HG03060 (cell line): Measurements from ENCODE around the gene SRRM4.

Experiments used
- ATAC-seq: cut with Tn5 transposase; IDR thresholded peaks from one replicate; pipeline ENCODE4 v1.9.1; 2021; ENCODE audit warnings: low read depth, moderate number of reproducible peaks; ENCODE audit not compliant: unreplicated experiment

The SRRM4 gene, protein sequence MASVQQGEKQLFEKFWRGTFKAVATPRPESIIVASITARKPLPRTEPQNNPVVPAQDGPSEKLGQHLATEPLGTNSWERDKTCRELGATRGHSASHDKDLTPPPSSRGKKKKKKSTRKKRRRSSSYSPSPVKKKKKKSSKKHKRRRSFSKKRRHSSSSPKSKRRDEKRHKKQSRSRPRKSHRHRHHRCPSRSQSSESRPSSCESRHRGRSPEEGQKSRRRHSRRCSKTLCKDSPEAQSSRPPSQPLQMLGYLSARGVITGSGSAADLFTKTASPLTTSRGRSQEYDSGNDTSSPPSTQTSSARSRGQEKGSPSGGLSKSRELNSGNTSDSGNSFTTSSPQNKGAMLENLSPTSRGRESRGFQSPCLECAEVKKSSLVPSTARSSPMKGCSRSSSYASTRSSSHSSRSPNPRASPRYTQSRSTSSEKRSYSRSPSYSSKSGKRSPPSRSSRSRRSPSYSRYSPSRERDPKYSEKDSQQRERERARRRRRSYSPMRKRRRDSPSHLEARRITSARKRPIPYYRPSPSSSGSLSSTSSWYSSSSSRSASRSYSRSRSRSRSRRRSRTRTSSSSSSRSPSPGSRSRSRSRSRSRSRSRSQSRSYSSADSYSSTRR

DNA sequence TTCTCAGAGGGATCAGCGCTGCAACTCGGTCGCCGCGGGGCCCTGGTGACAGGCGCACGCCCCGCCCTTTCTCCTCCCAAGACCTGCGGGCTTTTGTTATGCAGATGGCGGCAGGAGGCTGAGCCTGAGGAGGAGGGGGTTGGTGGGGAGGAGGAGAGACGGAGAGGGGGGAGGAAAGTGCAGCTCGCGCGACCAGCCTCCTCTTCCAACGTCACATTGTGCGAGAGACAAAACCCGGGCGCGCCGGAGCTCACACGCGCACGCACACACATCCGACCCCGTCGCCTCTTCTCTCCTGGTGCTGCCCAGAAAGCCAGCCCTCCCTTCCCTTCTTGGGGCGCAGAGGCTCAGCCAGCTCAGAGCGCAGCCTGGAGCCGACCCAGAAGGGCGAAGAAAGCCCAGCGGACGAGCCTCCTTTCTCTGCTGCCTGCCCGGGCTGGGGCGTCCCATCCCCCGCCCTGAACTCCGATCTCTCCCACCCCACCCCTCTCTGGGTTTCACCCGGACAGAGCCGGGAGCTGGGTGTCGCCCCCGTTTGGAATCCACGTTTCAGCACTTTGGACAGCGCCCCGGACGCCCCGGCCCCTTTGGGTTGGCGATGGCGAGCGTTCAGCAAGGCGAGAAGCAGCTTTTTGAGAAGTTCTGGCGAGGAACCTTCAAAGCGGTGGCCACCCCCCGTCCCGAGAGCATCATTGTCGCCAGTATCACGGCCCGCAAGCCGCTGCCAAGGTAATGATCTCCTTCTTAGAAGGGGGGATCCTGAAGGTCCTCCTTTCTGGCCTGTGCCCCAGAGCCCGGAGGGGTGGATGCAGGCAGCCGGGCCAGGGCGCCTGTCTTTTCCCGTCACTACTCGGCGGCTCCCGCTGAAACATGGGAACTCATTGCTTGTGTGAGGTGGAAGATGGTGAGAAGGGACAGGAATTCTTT, at the start of gene SRRM4:
Gene SRRM4 (plus strand): TSS at position 257 of the 927 bp plus-strand sequence. CDS start 342 bp downstream, at position 599.
- no peak for ATAC-seq

DNA sequence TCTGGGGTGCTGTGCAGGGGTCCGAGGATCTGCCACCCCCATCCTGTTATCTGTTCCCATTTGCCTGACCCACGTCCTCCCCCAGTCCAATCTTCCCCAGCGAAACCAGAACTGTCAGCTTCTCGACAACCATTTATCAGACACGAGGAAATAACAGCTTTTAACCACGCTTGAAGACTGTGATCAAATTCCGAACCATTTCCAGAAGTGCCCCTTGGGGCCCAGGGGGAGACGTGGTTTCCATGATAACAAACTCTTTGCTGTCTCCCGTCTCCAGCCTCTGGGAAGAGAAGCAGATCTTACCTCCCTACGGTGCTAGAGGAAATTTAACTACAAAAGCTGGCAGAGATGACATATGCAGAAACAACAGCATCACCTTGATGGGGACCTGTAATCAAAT, 35.1 kb upstream of the SRRM4 start:
- no peak for ATAC-seq

DNA sequence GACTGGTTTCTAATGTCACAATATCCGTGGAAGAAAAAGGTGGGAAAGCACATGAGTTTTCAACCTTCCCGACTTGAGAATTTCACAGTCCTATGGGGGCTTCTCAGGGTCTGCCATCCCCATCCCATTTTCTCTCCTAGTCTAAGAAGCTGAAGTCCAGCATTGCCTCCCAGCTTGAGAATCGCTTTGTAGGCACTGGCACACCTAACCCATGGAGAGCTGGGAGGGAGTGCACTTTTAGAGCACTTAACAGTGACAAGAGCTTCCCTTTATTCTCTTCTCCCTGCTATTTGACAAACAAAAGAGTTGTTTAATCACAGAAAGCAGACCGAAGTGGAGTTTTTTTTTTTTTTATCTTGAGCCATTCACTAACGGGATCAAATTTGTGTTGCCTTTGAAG, 22.8 kb upstream of the SRRM4 start:
- no peak for ATAC-seq

DNA sequence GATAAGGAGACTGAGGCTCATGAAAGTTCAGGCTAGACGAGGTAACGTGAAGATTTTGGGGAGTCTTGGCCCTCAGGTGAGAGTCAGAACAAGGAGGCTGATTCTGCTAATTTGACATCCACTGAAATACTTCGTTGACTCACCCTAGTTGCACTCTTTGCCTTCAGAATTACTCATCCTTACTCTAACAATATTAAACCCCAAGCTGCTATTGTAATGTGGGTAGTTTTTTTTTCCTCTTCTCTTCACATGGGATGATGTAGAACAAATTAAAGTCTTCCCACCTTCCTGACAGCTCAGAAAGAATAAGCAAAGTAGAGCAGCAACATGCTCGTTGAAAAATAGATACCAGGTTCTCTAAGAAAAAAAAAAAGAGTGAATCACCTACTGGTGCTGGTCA, 22.0 kb upstream of the SRRM4 start:
- ATAC-seq, result no peak

DNA sequence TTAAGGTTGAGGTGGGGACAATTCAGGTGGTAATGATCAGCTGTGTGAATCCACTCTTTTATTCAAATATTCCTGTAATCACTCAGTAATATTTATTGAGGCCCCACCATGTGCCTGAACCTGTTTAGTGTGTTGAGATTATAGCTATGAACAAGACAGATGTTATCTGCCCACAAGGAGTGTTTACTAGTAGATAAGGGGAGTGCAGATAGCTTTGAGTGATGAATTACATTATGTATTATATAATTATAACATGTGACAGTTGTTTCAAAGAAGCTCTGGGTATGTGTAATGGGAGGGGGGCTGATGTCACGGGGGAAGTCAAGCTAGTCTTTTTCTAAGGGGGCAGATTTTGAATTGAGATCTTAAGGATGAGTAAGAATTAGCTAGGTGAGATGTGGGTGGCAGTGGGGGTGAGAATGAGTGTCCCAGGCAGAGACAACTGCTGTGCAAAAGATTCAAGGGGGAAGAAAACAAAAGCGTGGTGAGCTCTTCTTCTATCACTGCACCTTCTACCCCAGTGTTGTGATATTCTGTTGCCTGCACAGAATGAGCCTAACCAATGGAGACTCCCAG, 21.3 kb upstream of the SRRM4 start:
- ATAC-seq, result no peak

DNA sequence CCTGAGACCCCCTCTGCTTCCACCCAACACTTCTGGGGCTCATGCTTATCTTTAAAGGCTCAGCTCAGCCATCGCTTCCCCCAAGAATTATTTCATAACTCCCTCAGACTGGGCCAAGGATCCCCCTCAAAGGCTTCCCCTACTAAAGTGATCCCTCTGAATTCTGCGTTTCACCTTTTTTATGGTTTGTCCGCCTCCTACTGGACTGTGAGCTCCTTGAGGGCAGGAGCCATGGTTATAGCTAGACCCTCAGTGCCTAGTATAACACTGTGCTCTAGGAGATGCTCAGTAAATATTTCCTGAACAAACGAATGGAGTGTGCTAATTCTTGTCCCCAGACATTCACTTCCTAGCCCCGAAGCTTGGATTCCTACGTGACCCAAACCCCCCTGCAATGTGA, 20.5 kb upstream of the SRRM4 start:
- no peak for ATAC-seq

DNA sequence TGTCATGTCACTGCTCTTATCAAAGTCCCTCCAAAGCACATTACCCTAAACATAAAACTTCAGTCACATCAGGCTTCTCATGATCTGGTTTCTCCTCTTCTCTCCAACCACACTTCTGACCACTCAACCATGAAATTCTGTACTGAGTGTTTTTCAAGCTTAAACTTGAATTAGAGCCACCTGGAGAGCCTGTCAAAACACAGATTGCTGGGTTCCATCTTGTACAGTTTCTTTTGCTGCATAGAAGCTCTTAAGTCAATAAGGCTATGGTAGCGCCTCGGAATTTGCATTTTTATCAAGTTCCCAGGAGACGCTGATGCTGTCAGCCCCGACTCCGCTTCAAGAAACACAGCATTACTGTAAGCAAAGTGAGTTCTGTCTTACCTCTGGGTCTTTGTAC, 16.4 kb upstream of the SRRM4 start:
- no peak for ATAC-seq

DNA sequence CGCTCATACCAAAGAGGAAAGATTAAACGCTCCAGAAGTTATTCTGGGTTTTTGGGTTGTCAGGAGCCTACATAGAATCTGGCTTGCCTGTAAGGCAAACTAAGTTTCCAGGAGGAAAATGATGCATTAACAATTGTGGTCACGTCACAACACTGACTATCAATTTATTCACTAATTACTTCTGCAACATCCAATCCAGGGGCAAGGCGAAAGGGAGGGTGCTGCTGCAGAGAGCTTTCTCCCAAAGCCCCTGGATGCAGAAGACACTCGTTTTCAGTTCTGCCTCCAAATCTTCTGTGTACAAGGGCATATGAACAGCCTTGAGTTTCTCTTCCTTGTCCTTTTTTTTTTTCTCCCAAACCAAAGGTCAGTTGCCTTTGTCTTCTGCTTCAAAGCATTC, 10.5 kb upstream of the SRRM4 start:
- ATAC-seq, result no peak

DNA sequence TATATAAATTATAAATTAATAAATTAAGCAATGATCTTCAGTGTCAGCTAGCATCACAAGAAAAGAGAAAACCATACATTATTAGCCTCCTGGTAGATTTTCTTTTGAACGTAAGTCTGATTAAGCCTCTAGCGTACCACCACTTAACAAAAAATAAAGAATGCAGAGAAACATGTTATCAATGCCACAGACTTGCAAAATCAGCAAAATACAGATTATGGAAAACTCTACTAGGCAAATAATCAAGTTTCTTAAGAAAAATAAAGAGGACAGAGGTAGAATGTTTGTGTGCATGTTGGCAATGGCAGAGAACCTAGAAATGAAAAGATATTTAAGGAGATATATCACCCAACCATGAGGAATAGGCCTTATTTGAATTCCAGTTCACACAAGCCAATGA, 8.4 kb upstream of the SRRM4 start:
- ATAC-seq, result no peak

DNA sequence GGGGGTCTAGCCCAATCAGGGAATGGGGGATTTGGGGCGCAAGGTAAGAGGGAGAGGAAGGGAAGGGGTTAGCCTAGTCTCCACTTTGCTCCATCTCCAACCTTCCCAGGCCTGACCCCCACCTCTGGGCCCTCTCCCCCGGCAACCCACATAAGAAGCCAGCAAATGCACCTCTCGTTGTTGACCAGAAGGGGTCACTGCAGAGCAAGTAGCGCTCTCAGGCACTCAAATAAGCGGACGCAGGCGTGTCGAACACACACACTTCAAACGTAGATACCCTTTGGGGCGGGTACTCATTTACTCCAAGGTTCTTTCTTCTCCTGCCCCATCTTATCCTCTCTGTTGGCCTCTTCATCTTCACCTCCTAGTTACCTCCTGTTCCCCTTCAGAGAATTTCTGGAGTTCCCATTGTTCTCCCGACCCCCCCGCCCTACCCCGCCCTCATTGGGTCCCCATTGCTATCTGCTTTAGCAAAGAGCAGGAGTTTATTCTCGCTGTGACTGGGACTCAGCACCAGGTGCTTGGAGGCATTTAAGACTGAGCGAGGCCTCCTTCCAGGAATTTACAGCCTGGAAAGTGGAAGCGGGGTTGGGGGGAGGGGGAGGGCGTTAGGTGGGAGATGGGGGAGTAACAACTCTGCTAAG, 1.5 kb upstream of the SRRM4 start:
- ATAC-seq, result no peak

DNA sequence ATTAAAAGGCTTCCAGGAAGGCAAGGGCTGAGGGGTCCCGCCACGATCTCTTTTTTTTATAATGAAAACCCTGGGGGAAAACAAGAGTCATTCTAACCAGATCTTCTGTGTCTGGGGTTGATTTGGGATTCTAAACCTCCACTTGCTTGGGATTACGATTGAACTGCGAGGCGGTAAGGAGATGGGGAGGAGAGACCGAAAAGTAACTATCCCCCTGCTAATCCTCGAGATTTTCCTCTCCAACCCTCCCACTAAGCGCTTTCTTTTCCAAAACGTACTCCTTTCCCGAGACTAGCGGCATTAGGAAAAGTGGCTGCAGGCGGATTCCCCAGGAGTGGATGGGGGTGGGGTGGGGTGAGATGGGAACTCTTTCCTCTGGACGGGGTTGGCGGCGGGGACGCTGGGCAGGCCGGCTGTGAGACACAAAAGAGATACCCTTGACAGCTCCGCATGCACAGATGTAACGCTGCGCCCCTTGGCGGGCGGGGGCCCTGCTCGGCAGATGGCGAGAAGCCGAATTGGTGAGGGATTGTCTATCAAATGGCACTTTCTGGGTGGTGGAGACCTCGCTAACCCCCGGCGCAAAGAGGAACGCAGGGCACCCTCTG, 830 bp upstream of the SRRM4 start:
- ATAC-seq, result no peak

DNA sequence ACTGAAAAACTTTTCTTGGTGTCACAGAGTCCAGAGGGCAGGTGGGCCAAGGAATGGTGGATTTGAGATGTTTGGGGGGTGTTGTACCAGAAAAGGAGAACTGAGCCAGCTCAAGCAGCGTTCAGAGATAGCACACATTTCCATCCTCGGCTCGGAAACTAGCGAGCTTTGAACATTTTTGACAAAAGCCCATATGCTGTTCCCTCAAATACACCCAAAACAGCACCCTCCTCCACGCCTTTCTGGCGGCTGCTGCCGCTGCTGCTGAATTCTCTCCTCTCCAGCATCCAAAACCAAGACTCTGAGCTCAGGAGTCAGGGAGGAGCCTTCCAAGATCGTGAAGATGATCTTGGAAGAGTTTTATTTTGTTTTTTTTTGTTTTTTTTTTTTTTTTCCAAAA, 961 bp downstream of the SRRM4 start:
- no peak for ATAC-seq

DNA sequence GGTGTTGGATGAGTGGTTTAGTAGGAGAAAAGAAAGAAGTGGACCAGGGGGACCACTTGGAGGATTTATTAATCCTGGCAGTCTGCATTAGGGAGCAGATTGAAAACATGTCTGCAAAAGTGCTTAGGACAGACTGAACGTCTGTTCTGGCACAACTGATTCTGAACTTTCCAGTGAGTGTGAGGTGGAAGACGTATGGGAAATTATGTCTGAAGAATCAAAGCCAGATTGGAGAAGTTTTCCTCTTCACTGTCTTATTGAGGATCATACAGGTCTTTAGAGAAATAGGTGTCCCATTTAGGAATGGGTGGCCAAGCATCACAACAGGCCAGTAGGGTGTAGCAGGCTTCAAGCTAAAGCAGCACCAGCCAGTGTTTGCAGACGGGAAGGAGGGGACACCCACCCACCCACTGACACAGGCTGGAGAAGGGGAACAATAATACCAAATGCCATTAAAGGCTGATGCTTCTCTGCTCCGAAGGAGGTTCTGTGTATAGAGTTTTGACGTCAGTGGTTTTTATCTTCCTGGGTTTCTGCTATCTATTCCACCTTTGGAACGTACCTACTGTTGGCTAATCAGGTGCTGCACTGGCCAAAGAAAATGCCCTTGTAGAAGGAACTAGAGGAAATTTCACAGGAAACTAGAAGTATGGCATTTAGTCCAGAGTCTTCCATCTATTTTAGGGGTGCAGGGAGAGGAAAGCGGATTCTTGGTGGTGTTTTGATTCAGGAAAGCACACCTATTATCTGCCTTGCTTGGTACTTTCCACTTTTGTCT, 1.8 kb downstream of the SRRM4 start:
- no peak for ATAC-seq

DNA sequence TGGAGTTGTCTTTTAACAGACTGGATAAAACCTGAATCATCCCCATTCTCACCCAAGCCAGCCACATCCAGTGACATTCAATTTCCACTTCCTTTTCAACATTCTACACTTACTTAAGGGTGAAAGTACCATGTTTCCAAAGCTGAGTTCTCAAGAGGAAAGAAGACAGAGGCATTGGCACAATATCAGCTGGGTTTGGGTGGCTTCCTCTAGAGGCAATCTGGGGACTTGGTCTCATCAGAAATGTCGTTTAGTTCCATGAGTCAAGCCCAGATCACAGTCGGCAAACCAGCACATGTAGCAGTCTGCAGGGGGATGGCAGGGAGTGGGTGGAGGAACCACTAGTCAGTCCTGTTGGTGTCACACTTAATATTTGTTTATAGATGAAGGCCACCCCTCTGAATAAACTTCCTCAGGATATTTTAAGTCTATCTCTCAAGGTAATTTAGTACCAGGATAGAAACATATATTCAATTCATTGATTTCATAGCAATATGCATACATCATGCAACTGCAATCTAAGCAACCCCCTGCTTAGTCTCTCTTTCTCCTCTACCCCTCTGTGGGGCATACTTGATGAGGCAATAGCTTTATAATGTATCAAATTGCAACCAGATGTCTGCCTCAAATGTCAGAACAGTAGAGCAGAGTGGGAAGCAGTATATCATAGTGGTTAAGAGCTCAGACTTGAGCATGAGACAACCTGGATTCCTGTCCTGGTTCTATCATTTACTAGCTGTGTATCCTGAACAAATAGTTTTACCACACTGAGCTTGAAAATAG, 3.0 kb downstream of the SRRM4 start:
- ATAC-seq, result no peak

DNA sequence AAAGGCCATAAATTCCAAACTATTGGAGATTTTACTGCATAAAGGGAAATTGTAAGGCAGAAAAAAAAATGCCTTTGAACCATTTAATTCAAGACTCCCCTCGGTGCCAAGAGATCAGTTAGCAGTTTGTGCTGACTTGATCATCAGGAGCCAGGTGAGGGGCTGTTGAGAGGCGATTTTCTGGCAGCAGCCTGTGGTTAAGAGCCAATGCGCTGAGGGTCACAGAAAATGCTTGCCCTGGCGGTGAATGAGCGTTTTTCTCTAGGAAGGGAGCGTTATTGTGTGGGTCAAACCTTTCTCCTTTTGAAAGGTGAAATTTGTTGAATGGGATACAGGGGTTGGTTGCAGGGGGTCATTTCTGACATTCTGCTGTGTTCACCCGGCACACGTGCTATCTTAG, 4.7 kb downstream of the SRRM4 start:
- no peak for ATAC-seq

DNA sequence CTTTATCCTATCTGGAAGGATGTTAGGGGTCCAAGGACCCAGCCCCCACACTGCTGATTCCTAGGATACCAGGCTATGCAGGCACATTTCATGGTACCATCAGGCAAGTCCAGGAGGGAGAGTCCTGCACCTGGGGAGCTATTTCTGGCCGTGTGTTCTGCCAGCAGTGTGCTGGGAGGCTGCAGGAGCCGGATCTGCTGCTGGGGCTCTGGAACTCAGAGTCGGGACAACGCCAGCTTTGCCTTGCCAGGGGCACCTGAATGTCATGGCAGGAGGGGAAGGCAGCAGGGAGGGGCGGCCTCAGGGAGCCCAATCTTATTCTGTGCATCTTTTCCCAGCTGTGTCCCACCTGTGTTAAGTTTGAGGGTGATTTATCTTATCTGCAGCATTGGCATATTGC, 17.8 kb downstream of the SRRM4 start:
- ATAC-seq, result no peak

DNA sequence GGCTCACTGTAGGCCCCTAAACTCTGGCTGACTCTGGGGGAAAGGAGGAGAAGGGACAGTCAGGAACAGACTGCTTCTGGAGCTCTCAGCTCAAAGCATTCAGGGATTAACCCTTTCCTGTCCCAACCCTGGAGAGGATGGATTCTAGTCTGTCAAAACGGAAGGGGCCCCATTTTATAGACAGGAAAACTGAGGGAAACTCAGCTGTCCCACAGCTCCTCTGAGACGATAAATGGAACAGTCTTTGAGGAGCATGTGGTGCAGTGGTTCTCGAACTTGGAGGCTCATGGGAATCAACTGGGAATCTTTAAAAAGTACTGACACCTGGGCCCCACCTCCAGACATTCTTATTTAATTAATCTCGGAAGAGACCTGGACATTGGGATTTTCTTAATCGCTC, 23.7 kb downstream of the SRRM4 start:
- ATAC-seq, result no peak

DNA sequence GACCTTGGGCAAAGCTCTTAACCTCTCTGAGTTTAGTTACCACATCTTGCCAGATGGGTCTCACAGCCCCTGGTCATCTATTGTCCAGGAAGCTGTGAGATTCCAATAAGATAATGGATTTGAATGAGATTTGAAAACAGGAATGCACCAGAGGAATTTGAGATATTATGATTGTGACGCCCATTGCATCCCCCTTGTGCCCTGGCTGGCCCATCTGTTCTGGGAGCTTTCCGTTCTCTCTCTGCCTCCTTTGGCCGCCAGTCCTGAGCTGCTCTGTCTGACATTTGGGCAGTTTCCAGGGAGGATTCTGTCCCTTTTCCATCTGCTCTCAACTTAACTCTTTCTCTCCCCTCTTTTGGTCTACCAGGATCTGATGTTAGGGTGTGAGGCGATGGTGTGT, 24.6 kb downstream of the SRRM4 start:
- no peak for ATAC-seq

DNA sequence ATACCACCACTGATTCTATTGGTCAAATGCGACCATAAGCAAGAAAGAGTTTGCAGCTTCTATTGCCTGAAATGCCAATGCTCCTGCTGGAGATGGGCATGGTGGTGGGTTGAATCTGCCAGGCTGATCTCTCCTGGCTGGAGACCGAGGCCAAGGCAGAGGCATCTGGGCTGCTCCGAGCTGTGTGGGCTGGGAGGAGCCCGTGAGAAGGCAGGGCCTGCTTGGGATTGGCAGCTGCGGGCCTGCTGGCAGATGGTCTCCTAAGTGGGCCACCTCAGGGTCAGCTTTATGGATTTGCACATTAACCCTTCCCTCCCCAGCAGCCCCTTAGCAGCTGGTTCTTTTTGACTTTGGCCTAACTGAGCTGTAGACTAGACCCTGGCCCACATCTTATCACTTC, 25.4 kb downstream of the SRRM4 start:
- no peak for ATAC-seq
